Measurements from ENCODE around the gene NRSN2.

- TF ChIP-seq POLR2A (IDR thresholded peaks at IDR 0.05; ENCODE audit: borderline replicate concordance, extremely low read depth, insufficient read depth, insufficient read length) (no peak), EZH2 (IDR thresholded peaks at IDR 0.05) (no peak), CTCF (IDR thresholded peaks at IDR 0.05 in 2 of 3, conservative IDR thresholded peaks at IDR 0.05 in 1 of 3; ENCODE audit: borderline replicate concordance in 1 of 3, insufficient read depth in 1 of 3, low read depth in 2 of 3, low read length in 2 of 3) (no peak), CEBPB (IDR thresholded peaks at IDR 0.05; ENCODE audit: low read depth) (no peak), FOSL1 (IDR thresholded peaks at IDR 0.05; ENCODE audit: low read depth) (no peak), EZH2phosphoT487 (IDR thresholded peaks at IDR 0.05; ENCODE audit: borderline replicate concordance) (no peak), POLR2AphosphoS5 (IDR thresholded peaks at IDR 0.05; ENCODE audit: low read depth, low read length) (no peak), SIN3A (IDR thresholded peaks at IDR 0.05; ENCODE audit: low read depth) (no peak), YY1 (IDR thresholded peaks at IDR 0.05; ENCODE audit: extremely low read depth, insufficient replicate concordance, low read depth, low read length) (no peak)
These were observed 9.8 kb downstream of the NRSN2 start for GRCh38 chr20:356745-357144.
